A549 (cell line): ENCODE data around the gene CCDC102B. TPM values are rescaled to one million over a fixed set of nuclear protein-coding genes. Genes with fewer than 3 reads are reported as not detected.

Source experiments
- ATAC-seq, 2 experiments: fragments of 200-7000 bp in 1 of 2; fragments of >200 bp in 1 of 2; cut with Nextera tagmentation in 1 of 2; cut with Tn5 transposase in 1 of 2; 3 replicates each; pipeline versions ENCODE4 v1.8.0 to v1.9.1; 2018 to 2020; ENCODE audit warnings: mild to moderate bottlenecking in 1 of 2, moderate library complexity in 1 of 2
- CTCF ChIA-PET: fragments of 300-600 bp; sonication (Branson Sonifier 250); formaldehyde crosslinking; extraction: SDS; loops from one replicate; lab custom pipeline; 2021; ENCODE audit warnings: antibody characterized with exemption, inconsistent platforms; lab: Yijun Ruan, JAX
- POLR2A ChIA-PET: fragments of 350-600 bp; formaldehyde crosslinking; extraction: SDS; loops from one replicate; lab custom pipeline; 2021; ENCODE audit warnings: antibody characterized with exemption, inconsistent platforms; lab: Yijun Ruan, JAX
- DNase-seq, 2 experiments: peaks; one replicate each; pipeline versions ENCODE4 v3.0.0 to v3.0.0-alpha.2; 2011 to 2016; ENCODE audit warnings: low read depth in 1 of 2, low spot score in 1 of 2
- FAIRE-seq: peaks from 2 replicates; lab custom pipeline; 2011; peaks lifted over from hg19 to GRCh38; lab: Jason Lieb, UNC
- H3K27ac ChIP-seq, 2 experiments: fragments of >200 bp; sonication (Bioruptor Twin); formaldehyde crosslinking; 3 replicates each; pipeline ENCODE4 v1.5.1; 2016 to 2017
- H3K4me1 ChIP-seq: fragments of >200 bp; sonication (Bioruptor Twin); formaldehyde crosslinking; 3 replicates; pipeline ENCODE4 v1.6.1; 2016
- H3K4me2 ChIP-seq: fragments of >200 bp; sonication (Bioruptor Twin); formaldehyde crosslinking; 3 replicates; pipeline ENCODE4 v1.6.1; 2016
- H3K4me3 ChIP-seq: fragments of >200 bp; sonication (Bioruptor Twin); formaldehyde crosslinking; 3 replicates; pipeline ENCODE4 v1.5.1; 2016
- H3K9me3 ChIP-seq: fragments of >200 bp; sonication (Bioruptor Twin); formaldehyde crosslinking; 3 replicates; pipeline ENCODE4 v1.6.1; 2016
- ESRRA ChIP-seq: fragments of 150-350 bp; IDR thresholded peaks from 2 replicates; pipeline ENCODE4 v1.6.1; 2014; ENCODE audit warnings: mild to moderate bottlenecking, low read length, borderline replicate concordance
- FOSB ChIP-seq: fragments of 250-450 bp; sonication (Bioruptor Pico); IDR thresholded peaks from 2 replicates; pipeline ENCODE4 v1.5.0; 2020; ENCODE audit warnings: mild to moderate bottlenecking, moderate library complexity
- FOSL2 ChIP-seq, 2 experiments: fragments of 450-650 bp in 1 of 2; fragments of >200 bp in 1 of 2; sonication (Bioruptor Twin) in 1 of 2; formaldehyde crosslinking; IDR thresholded peaks; 2 replicates each; pipeline versions ENCODE4 v1.5.0 to v1.6.1; 2016 to 2020; ENCODE audit warnings: mild to moderate bottlenecking in 1 of 2, moderate library complexity in 1 of 2
- FOXS1 ChIP-seq: fragments of 250-450 bp; sonication (Bioruptor Pico); IDR thresholded peaks from 2 replicates; pipeline ENCODE4 v1.5.0; 2020; ENCODE audit warnings: mild to moderate bottlenecking, moderate library complexity
- HDAC2 ChIP-seq: fragments of 200-600 bp; sonication (generic); IDR thresholded peaks from 2 replicates; pipeline ENCODE4 v1.6.1; 2016
- HES2 ChIP-seq: fragments of >200 bp; sonication (Bioruptor Twin); formaldehyde crosslinking; IDR thresholded peaks from 2 replicates; pipeline ENCODE4 v1.6.1; 2016
- HOXA7 ChIP-seq: fragments of 250-450 bp; sonication (Bioruptor Pico); IDR thresholded peaks from 2 replicates; pipeline ENCODE4 v1.5.0; 2020; ENCODE audit warnings: mild to moderate bottlenecking, moderate library complexity
- MAFK ChIP-seq: fragments of 450-650 bp; IDR thresholded peaks from 2 replicates; pipeline ENCODE4 v1.6.1; 2014; ENCODE audit not compliant: partially characterized antibody
- NR3C1 ChIP-seq: fragments of >200 bp; sonication (Bioruptor Twin); formaldehyde crosslinking; IDR thresholded peaks from 3 replicates; pipeline ENCODE4 v1.6.1; 2017
- PBX3 ChIP-seq: IDR thresholded peaks from 2 replicates; pipeline ENCODE4 v1.6.1; 2012
- RAD21 ChIP-seq, 2 experiments: fragments of >200 bp in 1 of 2; sonication (Bioruptor Twin) in 1 of 2; formaldehyde crosslinking in 1 of 2; IDR thresholded peaks in 1 of 2; conservative IDR thresholded peaks in 1 of 2; 2 replicates in 1 of 2; 3 replicates in 1 of 2; pipeline ENCODE4 v1.6.1; 2012 to 2018; ENCODE audit warnings: inconsistent platforms in 1 of 2
- REST ChIP-seq: fragments of 200-600 bp; sonication (generic); IDR thresholded peaks from 2 replicates; pipeline ENCODE4 v1.6.1; 2016; ENCODE audit warnings: antibody characterized with exemption, mild to moderate bottlenecking, moderate library complexity
- SREBF2 ChIP-seq: fragments of 450-650 bp; IDR thresholded peaks from 2 replicates; pipeline ENCODE4 v1.6.1; 2014; ENCODE audit warnings: mild to moderate bottlenecking, moderate library complexity
- ZSCAN20 ChIP-seq: fragments of 250-450 bp; sonication (Bioruptor Pico); IDR thresholded peaks from 2 replicates; pipeline ENCODE4 v1.8.0; 2022; ENCODE audit warnings: mild to moderate bottlenecking, moderate library complexity
- WGBS: methylation state at CpG from one replicate; pipeline ENCODE4 v1.1.6; 2017; ENCODE audit errors: missing lambda C conversion rate; 5-methylcytosine and 5-hydroxymethylcytosine counted together
- polyA plus RNA-seq, 4 experiments: library from polyadenylated mRNA; depleted of rRNA in 3 of 4; stranded (reverse); fragments of >200 nt; fragmentation: RNase III in 1 of 4; extraction: RNeasy Plus Mini Kit Qiagen cat#74134 plus additional on column Dnase treatment in 1 of 4; gene quantifications; 2 replicates in 3 of 4; 3 replicates in 1 of 4; pipeline ENCODE4 v1.2.3, GENCODE V29; 2011 to 2017

CCDC102B gene
- polyA plus RNA-seq, 2 of the 4 experiments (the other 2 are of a cell fraction), result 1.2 to 1.6 TPM

GRCh38 chr18:68925268-68925667, 127.4 kb downstream of the CCDC102B start:
- CTCF ChIA-PET, result no interaction called here
- Histone ChIP-seq H3K4me1 (no peaks in the 10 kb centered on the region), H3K4me3 (no peak overlapping the region), H3K9me3 (no peaks in the 10 kb centered on the region), H3K4me2 (no peak overlapping the region), H3K27ac (no peak overlapping the region)
- FAIRE-seq, result no peak
- TF ChIP-seq HES2, result no peak
- TF ChIP-seq RAD21 (conservative IDR thresholded peaks at IDR 0.05 in 1 of 2, IDR thresholded peaks at IDR 0.05 in 1 of 2), result peak in 1 of 2 experiments; percentile 14; a peak in 1 of 5 replicates
- 0% methylated on average over 1 of the region's 1 CpG for WGBS
- POLR2A ChIA-PET, result no interaction called here
- no peak for ATAC-seq
- no peak for DNase-seq

- no peak for FAIRE-seq
These were observed 131.1 kb downstream of the CCDC102B start for GRCh38 chr18:68928762-68929675.

GRCh38 chr18:68935686-68936085, 137.8 kb downstream of the CCDC102B start:
- DNase-seq, result no peak
- no peak for ATAC-seq
- Histone ChIP-seq H3K9me3 (no peaks in the 10 kb centered on the region), H3K27ac (no peak overlapping the region), H3K4me3 (no peak overlapping the region), H3K4me2 (no peak overlapping the region), H3K4me1 (no peaks in the 10 kb centered on the region)
- ChIA-PET POLR2A (no interaction called here), CTCF (no interaction called here)
- no peak for FAIRE-seq
- no peak for TF ChIP-seq PBX3
- TF ChIP-seq ZSCAN20, result no peak
- TF ChIP-seq ESRRA, result no peak
- no peak for TF ChIP-seq FOSL2 (IDR thresholded peaks at IDR 0.05)
- no peak for TF ChIP-seq FOSL2 (CRISPR knock-in tag; IDR thresholded peaks at IDR 0.05)
- TF ChIP-seq FOSB (CRISPR knock-in tag), result no peak
- no peak for TF ChIP-seq FOXS1 (CRISPR knock-in tag)
- no peak for TF ChIP-seq REST
- no peak for TF ChIP-seq NR3C1
- TF ChIP-seq MAFK, result no peak
- TF ChIP-seq SREBF2, result no peak

More at GRCh38 chr18:68928762-68929675, 131.1 kb downstream of the CCDC102B start:
- DNase-seq (no peak), ATAC-seq (no peak)
- Histone ChIP-seq H3K27ac (no peak overlapping the region), H3K4me2 (no peak overlapping the region), H3K4me1 (no peaks in the 10 kb centered on the region), H3K4me3 (no peak overlapping the region), H3K9me3 (no peaks in the 10 kb centered on the region)
- TF ChIP-seq FOSL2 (IDR thresholded peaks at IDR 0.05), result no peak
- TF ChIP-seq FOSL2 (CRISPR knock-in tag; IDR thresholded peaks at IDR 0.05), result no peak
- TF ChIP-seq FOSB (CRISPR knock-in tag), result no peak
- no peak for TF ChIP-seq HOXA7 (CRISPR knock-in tag)
- no peak for TF ChIP-seq HDAC2
- ChIA-PET POLR2A (no interaction called here), CTCF (no interaction called here)
- 9% methylated on average over 6 of the region's 6 CpGs for WGBS
